K562 (cell line): ENCODE results near the gene CD6. TPM values are rescaled to one million over a fixed set of nuclear protein-coding genes. Genes with fewer than 3 reads are reported as not detected.

Source experiments
- ATAC-seq: fragments of 200-7000 bp; cut with Tn5 transposase; 3 replicates; pipeline ENCODE4 v1.9.1; 2020; ENCODE audit warnings: moderate library complexity
- BruUV-seq: library from RNA; stranded (reverse); fragments of 400-500 nt; replicated peaks from 2 replicates; lab custom pipeline; 2021; lab: Mats Ljungman, UMichigan
- CTCF ChIA-PET: fragments of 300-600 bp; formaldehyde crosslinking; extraction: SDS; loops from one replicate; lab custom pipeline; 2021; ENCODE audit warnings: low intra/inter-chr PET ratio; lab: Yijun Ruan, JAX
- POLR2A ChIA-PET: fragments of 300-600, 350-650 bp; sonication (Branson Sonifier 250); formaldehyde crosslinking; extraction: SDS; loops from one replicate; lab custom pipeline; 2021; ENCODE audit warnings: antibody characterized with exemption, inconsistent platforms; lab: Yijun Ruan, JAX
- DNase-seq, 4 experiments: peaks; one replicate each; pipeline versions ENCODE4 v3.0.0 to v3.0.0-alpha.2; 2011 to 2018; ENCODE audit warnings: low spot score in 3 of 4, mixed read lengths in 3 of 4; ENCODE audit errors: extremely low read depth in 1 of 4
- FAIRE-seq: peaks from 2 replicates; lab custom pipeline; 2011; peaks lifted over from hg19 to GRCh38; lab: Jason Lieb, UNC
- H2AFZ ChIP-seq: 2 replicates; pipeline ENCODE4 v1.6.0; 2011; ENCODE audit warnings: low read depth, low read length, control low read depth, inconsistent platforms
- H3K27ac ChIP-seq: fragments of 200-600 bp; 3 replicates; pipeline ENCODE4 v1.8.0; 2011; ENCODE audit warnings: low read depth, mild to moderate bottlenecking, control low read depth, inconsistent platforms, low read length, moderate library complexity, mixed read lengths; ENCODE audit errors: extremely low read depth
- H3K27me3 ChIP-seq, 2 experiments: fragments of 300-600 bp in 1 of 2; 2 replicates in 1 of 2; 3 replicates in 1 of 2; pipeline versions ENCODE4 v1.6.0 to v1.8.0; 2011; ENCODE audit warnings: inconsistent platforms in 2 of 2, low read length in 2 of 2, mild to moderate bottlenecking in 1 of 2, mixed read lengths in 1 of 2, moderate library complexity in 1 of 2; ENCODE audit not compliant: control insufficient read depth in 2 of 2, insufficient read depth in 2 of 2
- H3K36me3 ChIP-seq: fragments of 300-600 bp; 3 replicates; pipeline ENCODE4 v1.8.0; 2011; ENCODE audit warnings: mild to moderate bottlenecking, low read length, inconsistent platforms; ENCODE audit not compliant: control insufficient read depth, insufficient read depth
- H3K4me1 ChIP-seq, 2 experiments: fragments of 200-600 bp in 1 of 2; replicated peaks in 1 of 2; 2 replicates in 1 of 2; 3 replicates in 1 of 2; pipeline versions ENCODE4 v1.5.1 to v1.8.0; 2011; ENCODE audit warnings: inconsistent platforms in 2 of 2, low read length in 2 of 2, mild to moderate bottlenecking in 1 of 2, mixed read lengths in 1 of 2, moderate library complexity in 1 of 2; ENCODE audit not compliant: control insufficient read depth in 2 of 2, insufficient read depth in 2 of 2
- H3K4me2 ChIP-seq: 2 replicates; pipeline ENCODE4 v1.6.1; 2011; ENCODE audit warnings: low read length, control low read depth, inconsistent platforms, mixed read lengths; ENCODE audit not compliant: insufficient read depth
- H3K4me3 ChIP-seq: fragments of 200-600 bp; sonication (generic), shearing (Covaris generic); 2 replicates; pipeline ENCODE4 v1.5.1; 2016; ENCODE audit warnings: control low read depth, inconsistent platforms
- H3K79me2 ChIP-seq: fragments of 200-600 bp; 3 replicates; pipeline ENCODE4 v1.8.0; 2011; ENCODE audit warnings: low read length, inconsistent platforms; ENCODE audit not compliant: control insufficient read depth, insufficient read depth
- H3K9ac ChIP-seq, 2 experiments: 2 replicates each; pipeline versions ENCODE4 v1.6.0 to v1.6.1; 2011; ENCODE audit warnings: low read depth in 2 of 2, low read length in 2 of 2, control low read depth in 1 of 2, inconsistent platforms in 1 of 2, mild to moderate bottlenecking in 1 of 2, mixed read lengths in 1 of 2; ENCODE audit not compliant: insufficient read depth in 1 of 2
- H3K9me1 ChIP-seq: one replicate; pipeline ENCODE4 v1.6.0; 2011; ENCODE audit warnings: inconsistent platforms, mild to moderate bottlenecking, low read length, moderate library complexity; ENCODE audit not compliant: control insufficient read depth, insufficient read depth
- H3K9me3 ChIP-seq: replicated peaks from 2 replicates; pipeline ENCODE4 v1.5.1; 2011; ENCODE audit warnings: low read depth, low read length, inconsistent platforms; ENCODE audit not compliant: control insufficient read depth, insufficient read depth
- H4K20me1 ChIP-seq: replicated peaks from 2 replicates; pipeline ENCODE4 v1.6.1; 2011; ENCODE audit warnings: low read length, inconsistent platforms, mixed read lengths; ENCODE audit not compliant: control insufficient read depth, insufficient read depth
- BRCA1 ChIP-seq, 2 experiments: fragments of 450-650 bp in 1 of 2; sonication (generic) in 1 of 2; formaldehyde crosslinking in 1 of 2; IDR thresholded peaks; 2 replicates each; pipeline versions ENCODE4 v1.5.0 to v1.6.1; 2017 to 2020; ENCODE audit warnings: mild to moderate bottlenecking in 1 of 2, missing genetic modification reagents in 1 of 2
- CEBPB ChIP-seq: fragments of 450-650 bp; IDR thresholded peaks from 2 replicates; pipeline ENCODE4 v1.6.1; 2016; ENCODE audit warnings: missing genetic modification characterization, missing compliant biosample characterization
- ELF1 ChIP-seq: fragments of 200-800 bp; sonication (Bioruptor generic); IDR thresholded peaks from 2 replicates; pipeline ENCODE4 v1.6.1; 2016; ENCODE audit warnings: missing genetic modification characterization, missing compliant biosample characterization
- MCM2 ChIP-seq: fragments of 450-650 bp; IDR thresholded peaks from 2 replicates; pipeline ENCODE4 v1.6.1; 2017; ENCODE audit warnings: low read depth, mild to moderate bottlenecking
- RBM14 ChIP-seq: fragments of 200-400 bp; formaldehyde crosslinking; IDR thresholded peaks from 2 replicates; pipeline ENCODE4 v1.6.1; 2018; ENCODE audit warnings: low read depth, mild to moderate bottlenecking, low read length, moderate library complexity, borderline replicate concordance; ENCODE audit not compliant: insufficient read depth
- SP2 ChIP-seq: IDR thresholded peaks from 2 replicates; pipeline ENCODE4 v1.6.1; 2011; ENCODE audit warnings: mild to moderate bottlenecking, low read depth, low read length, moderate library complexity; ENCODE audit not compliant: poor library complexity, severe bottlenecking; ENCODE audit errors: extremely low read depth
- TEAD2 ChIP-seq: fragments of 450-650 bp; IDR thresholded peaks from 2 replicates; pipeline ENCODE4 v1.6.1; 2016; ENCODE audit warnings: missing genetic modification characterization, control low read depth, missing compliant biosample characterization
- USF1 ChIP-seq: sonication (generic); formaldehyde crosslinking; IDR thresholded peaks from 2 replicates; pipeline ENCODE4 v1.9.0; 2022; ENCODE audit warnings: mild to moderate bottlenecking, missing genetic modification reagents
- XRCC3 ChIP-seq: fragments of 450-650 bp; IDR thresholded peaks from 2 replicates; pipeline ENCODE4 v1.6.1; 2017; ENCODE audit warnings: mild to moderate bottlenecking, moderate library complexity
- ZKSCAN3 ChIP-seq: fragments of 250-450 bp; sonication (Bioruptor Pico); IDR thresholded peaks from 2 replicates; pipeline ENCODE4 v1.4.0; 2020
- ZNF134 ChIP-seq: fragments of 250-450 bp; sonication (Bioruptor Pico); conservative IDR thresholded peaks from 2 replicates; pipeline ENCODE4 v1.4.0; 2020
- WGBS: fragments of 100-300 bp; shearing (Covaris generic); methylation state at CpG from one replicate; pipeline ENCODE4 v1.1.6; 2016; ENCODE audit warnings: low coverage, mixed read lengths; ENCODE audit not compliant: insufficient coverage; ENCODE audit errors: missing lambda C conversion rate; 5-methylcytosine and 5-hydroxymethylcytosine counted together
- in situ Hi-C: fragments of 300-500 bp; cut with MboI; formaldehyde crosslinking; loops from 4 replicates; pipeline ENCODE4 v1.15.0; 2018; ENCODE audit warnings: inconsistent platforms, mixed read lengths
- intact Hi-C: fragments of 100-400 bp; cut with micrococcal nuclease; formaldehyde crosslinking; loops from 2 replicates; pipeline ENCODE4 v1.14.2; 2022
- polyA plus RNA-seq, 8 experiments: library from polyadenylated mRNA; depleted of rRNA in 4 of 8; stranded (reverse) in 5 of 8; unstranded in 3 of 8; fragments of >200 nt; fragmentation: Nextera tagmentation in 2 of 8; fragmentation: Illumina TruSeq in 1 of 8; extraction: Ambion mirVana in 2 of 8; extraction: Trizol in 1 of 8; gene quantifications; 2 replicates each; pipeline versions ENCODE4 v1.2.1 to v1.2.3, GENCODE V29; 2011 to 2014; ENCODE audit warnings: inconsistent platforms in 1 of 8, missing spikeins in 1 of 8
- total RNA-seq, 7 experiments: library from RNA; depleted of rRNA in 6 of 7; stranded (reverse); fragments of >200 nt in 6 of 7; fragmentation: Illumina TruSeq in 2 of 7; extraction: Trizol in 2 of 7; gene quantifications; 2 replicates each; pipeline versions ENCODE4 v1.2.1 to v1.2.3, GENCODE V29; 2011 to 2021; ENCODE audit warnings: low replicate concordance in 1 of 7
- TF ChIP-seq, protein P1 (sequence below): fragments of 250-450 bp; sonication (Bioruptor Pico); IDR thresholded peaks from 2 replicates; pipeline ENCODE4 v1.8.0; 2022; ENCODE audit warnings: moderate library complexity, mild to moderate bottlenecking, inconsistent platforms

Gene CD6
- total and polyA plus RNA-seq, 9 of the 15 experiments (the other 6 are each of a cell fraction or from before 2014, with no cell fraction given), result 0.84 TPM; not detected in 8

DNA sequence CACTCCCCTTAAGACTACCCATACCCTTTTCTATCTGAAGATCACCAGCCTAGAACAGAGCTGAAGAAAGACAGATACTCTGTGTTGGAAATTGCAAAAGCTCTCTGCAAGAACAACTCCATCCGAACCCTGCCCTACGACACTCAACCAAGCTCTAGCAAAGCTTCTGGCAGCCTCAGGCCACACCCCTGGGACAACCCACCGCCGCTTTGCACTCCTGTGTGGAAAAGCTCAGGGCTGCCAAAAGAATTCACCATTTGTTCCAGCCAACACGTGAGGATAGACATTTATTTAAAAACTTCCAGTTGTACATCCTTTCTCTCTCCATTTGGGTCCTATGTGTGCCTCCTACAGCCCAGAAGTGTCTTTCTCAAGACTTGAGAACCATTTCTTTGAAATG is 68.4 kb downstream of the CD6 start:
- CTCF ChIA-PET, result interaction anchor here (0.5 kb wide), 1 partner anchor 75 kb away, joined by 3 read pairs; no protein-coding TSS in a partner anchor
- in situ Hi-C loops, result no loop called here

More for the DNA sequence above, 68.4 kb downstream of the CD6 start:
- Histone ChIP-seq H3K9ac (no peak overlapping the region), H3K27ac (no peak overlapping the region), H4K20me1 (peaks cover 8% of the 10 kb centered on the region; the same call in 1 of the 2 replicates), H2AFZ (no peak overlapping the region), H3K4me2 (no peak overlapping the region), H3K36me3 (no peaks in the 10 kb centered on the region), H3K4me1 (no peaks in the 10 kb centered on the region), H3K9me3 (no peaks in the 10 kb centered on the region), H3K9me1 (no peaks in the 10 kb centered on the region), H3K4me3 (no peak overlapping the region), H3K79me2 (no peaks in the 10 kb centered on the region), H3K27me3 (peaks cover 34 to 68% of the 10 kb centered on the region in 2 experiments)
- FAIRE-seq (no peak), ATAC-seq (no peak; the same call in 2 of the 3 replicates), DNase-seq (no peak)
- intact Hi-C loops, result no loop called here
- TF ChIP-seq RBM14 (no peak), ELF1 (tag) (no peak), MCM2 (no peak), TEAD2 (tag) (no peak), SP2 (no peak), USF1 (no peak), CEBPB (tag) (no peak), XRCC3 (no peak), ZNF134 (CRISPR knock-in tag) (no peak), ZKSCAN3 (no peak), BRCA1 (IDR thresholded peaks at IDR 0.05) (no peak), BRCA1 (CRISPR knock-in tag; IDR thresholded peaks at IDR 0.05) (no peak)
- TF ChIP-seq, protein P1, sequence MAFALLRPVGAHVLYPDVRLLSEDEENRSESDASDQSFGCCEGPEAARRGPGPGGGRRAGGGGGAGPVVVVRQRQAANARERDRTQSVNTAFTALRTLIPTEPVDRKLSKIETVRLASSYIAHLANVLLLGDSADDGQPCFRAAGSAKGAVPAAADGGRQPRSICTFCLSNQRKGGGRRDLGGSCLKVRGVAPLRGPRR (CRISPR knock-in tag), result no peak
- WGBS, result 3% methylated on average over 5 of the region's 5 CpGs
- no TSS peak for BruUV-seq
- POLR2A ChIA-PET, result interaction anchor here (0.5 to 1.8 kb wide), 3 partner anchors 8 to 33 kb away, joined by 3 to 5 read pairs (median 3); no protein-coding TSS in a partner anchor
